Glomerular endothelial cell (primary cell): ENCODE measurements around the gene RASL10A. TPM values are rescaled to one million over a fixed set of nuclear protein-coding genes. Genes with fewer than 3 reads are reported as not detected.

ENCODE experiments used
- DNase-seq: peaks from one replicate; pipeline ENCODE4 v3.0.0-alpha.2; 2011; ENCODE audit warnings: low read depth, low spot score; ENCODE audit errors: extremely low read depth
- total RNA-seq: library from RNA; depleted of rRNA; stranded (reverse); fragments of >200 nt; gene quantifications from 2 replicates; pipeline ENCODE4 v1.2.3, GENCODE V29; 2015

The RASL10A gene
- total RNA-seq, 1 donor from 2014 or later, result 0.93 TPM

DNA sequence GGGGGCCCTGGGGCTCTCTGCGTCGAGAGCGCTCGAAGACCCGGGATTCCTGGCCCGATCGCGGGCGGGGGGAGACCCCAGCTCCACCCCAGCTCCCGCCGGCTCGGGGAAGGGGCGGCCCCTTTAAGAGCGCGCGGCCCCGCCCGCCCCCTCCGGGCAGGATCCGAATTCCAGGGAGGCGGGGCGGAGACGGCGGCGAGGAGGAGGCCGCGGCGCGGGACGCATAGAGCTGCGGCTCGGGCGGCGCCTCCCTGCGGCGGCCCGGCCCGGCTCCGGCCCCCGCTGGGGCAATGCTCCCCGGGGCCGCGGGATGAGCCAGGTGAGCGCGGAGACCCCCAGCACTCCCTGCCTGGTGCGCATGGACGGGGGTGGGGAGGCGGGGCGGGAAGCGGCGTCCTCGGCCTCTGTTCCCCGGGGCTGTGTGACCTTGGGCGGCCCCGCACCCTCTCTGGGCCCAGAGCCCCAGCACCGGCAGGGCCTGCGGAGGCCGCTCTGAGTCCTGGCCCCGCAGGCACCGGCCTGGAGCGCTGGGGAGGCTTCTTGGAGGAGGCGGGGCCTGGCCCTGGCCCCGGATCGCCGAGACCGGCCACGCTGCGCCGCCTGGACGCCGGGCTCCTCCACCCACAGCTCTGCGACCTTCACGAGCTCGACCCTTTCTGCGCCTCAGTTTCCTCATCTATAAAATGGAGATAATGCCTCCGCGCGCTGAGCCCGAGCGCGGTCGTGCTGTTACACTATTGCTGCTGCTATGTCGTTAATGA, 8.5 kb downstream of the RASL10A start:
- DNase-seq, result no peak

DNA sequence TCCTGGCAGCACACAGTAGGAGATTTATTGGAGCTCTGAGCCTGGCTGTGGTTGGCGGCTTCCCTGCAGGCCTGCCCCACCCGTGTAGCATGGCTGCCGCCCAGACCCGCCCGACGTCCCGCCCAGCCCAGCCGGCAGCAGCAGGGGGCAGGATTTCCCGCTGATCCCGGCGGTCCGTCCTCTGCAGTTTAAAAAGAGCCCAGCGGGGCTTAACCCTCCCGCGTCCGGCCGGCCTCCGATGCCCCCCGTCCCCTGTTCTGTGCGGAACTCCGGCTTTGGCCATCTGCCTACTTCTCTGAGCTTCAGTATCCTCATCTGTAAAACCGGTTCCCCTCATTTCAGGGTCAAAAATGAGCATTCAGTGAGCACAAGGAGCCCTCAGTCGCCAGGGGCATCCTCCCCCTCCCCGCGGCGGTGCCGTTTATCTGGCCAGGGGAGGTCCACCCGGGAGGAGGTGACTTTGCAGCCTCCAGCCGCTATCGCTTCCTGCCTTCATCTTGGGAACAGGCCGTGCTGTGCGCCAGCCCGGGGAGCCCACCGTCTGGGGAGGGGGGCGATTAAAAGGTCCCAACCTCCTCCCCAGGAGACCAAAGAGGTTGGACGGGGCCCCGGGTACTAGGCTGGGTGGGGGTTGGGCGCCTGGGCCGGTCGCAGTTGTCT, 9.2 kb downstream of the RASL10A start, which contains the start of gene GAS2L1:
Gene GAS2L1 (plus strand): TSS at position 476 of the 660 bp plus-strand sequence. CDS start 1,456 bp downstream, outside the sequence.
- no peak for DNase-seq

- no peak for DNase-seq
Observed at GRCh38 chr22:29305836-29306174, 9.7 kb downstream of the RASL10A start.

DNA sequence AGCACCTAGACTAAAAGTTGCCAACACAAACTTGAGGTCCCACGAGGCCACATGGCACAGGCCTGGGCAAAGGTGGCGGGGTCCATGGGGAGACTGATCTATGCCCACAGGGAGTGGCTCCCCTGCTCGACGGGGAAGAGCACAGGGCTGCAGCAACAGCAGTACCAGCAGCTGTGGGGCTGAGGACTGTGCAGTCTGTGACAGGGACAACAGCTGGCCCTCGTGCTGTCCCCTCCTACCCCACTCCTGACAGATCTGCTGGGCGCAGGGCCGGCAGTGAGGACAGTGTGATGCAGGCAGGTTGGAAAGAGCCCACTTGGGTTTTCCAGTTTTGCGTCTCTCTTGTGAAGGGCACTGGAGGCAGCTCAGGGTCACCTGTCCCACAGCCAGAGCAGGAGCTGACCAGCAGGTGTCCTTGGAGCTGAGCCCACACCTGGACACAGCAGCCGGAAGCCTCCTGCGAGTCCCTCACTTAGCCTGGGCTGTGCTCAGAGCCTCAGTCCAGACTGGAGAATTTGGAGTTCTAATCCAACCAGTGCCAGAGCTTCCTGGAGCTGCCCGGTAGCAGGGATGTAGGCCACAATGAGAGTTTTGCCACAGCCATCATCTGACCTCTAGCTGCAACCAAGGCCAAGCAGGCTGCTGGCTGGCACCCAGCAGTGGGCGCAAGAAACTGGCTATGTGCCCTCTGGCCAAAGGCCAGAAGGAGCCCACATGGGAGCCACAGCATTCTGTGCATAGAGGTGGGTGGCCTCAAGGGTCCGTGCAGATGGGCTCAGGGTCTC, 12.6 kb downstream of the RASL10A start:
- DNase-seq, result no peak

GRCh38 chr22:29302402-29302680, 13.2 kb downstream of the RASL10A start:
- no peak for DNase-seq

DNA sequence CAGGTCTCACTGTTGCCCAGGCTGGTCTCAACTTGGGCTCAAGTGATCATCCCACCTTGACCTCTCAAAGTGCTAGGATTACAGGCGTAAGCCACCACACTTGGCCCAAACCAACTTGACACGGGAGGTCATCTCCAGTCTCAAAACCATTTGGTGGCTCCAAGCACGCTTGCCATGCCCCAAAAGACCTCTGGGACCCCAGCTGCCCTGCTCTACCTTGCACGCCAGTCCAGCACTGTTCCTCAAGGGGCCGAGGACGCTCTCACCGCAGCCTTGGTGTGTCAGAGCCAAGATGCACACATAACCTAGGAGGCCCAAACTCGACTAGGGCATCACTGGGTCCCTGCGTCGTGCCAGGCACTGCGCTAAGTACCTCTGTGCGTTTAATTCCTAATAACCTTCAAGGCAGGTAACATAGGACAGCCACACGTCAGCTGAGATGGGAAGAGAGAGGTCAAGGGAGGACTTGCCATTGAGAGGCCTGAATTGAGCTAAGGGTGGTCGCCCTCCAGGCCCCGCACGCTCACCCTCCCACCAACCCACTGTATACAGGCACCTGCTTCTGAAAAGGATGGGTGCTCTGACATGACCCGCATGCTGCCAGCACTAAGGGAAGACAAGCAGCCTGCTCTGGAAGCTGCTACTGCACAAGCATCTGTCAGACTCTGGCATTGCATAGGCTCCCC, 13.6 kb downstream of the RASL10A start:
- no peak for DNase-seq

DNA sequence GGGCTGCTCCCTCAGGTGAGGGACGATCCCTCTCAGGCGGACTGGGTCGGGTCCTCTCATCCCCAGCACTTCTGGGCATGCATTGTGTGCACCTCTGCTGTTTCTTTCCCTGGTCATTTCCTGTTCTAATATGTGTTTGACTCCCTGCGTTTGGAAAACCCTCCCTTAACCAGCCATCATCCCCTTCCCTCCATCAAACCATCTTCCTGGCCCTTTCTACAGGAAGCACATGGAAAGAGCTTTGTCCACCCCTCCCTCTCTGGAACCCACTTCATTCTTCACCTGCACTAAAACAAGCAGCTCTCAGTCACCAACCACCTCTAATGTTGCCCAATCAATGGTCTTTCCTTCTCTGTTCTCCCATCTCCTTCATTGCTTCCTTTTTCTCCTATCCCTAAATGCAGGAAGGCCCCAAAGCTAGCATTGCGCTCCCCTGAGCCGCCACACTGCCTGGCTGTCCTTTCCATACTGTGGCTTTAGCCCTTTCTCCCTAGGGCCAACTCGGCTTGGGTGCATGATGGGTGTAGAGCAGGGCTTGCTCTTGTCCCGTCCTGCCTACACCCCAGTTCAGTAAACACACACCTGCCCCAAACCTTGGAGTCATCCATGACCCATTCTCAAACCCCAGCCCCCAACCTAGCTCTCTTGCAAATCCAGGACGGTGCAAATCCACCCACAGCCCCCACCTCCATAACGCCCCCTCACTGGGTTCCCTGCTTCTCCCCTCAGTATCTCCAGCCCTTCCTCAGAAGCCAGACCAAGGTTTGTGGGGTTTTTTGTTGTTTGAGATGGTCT, 14.5 kb downstream of the RASL10A start:
- DNase-seq, result no peak

GRCh38 chr22:29300467-29300806, 15.1 kb downstream of the RASL10A start:
- DNase-seq, result no peak

DNA sequence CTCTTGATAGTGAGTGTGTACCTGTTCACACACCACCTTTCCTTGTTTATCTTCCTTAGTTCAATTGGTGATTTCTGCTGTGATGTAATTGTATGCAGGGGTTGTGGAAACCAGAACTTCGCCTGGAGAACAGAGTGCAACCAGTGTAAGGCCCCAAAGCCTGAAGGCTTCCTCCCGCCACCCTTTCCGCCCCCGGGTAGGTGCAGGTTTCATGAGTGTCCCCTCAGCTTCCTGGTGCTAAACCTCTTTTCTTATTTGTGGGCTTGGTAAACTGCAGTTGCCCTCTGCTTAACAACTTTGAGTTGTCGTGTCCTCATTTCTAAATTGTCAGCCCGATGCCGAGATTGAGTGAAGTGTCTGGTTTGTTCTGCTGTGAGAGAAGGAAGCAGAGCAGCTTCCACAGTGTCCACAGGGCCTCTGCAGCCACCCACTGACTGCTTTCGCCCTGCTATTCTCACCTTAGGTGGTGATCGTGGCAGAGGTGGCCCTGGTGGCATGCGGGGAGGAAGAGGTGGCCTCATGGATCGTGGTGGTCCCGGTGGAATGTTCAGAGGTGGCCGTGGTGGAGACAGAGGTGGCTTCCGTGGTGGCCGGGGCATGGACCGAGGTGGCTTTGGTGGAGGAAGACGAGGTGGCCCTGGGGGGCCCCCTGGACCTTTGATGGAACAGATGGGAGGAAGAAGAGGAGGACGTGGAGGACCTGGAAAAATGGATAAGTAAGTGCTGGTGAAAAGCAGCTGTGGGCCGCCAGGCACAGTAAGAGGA, 16.2 kb downstream of the RASL10A start:
- no peak for DNase-seq

DNA sequence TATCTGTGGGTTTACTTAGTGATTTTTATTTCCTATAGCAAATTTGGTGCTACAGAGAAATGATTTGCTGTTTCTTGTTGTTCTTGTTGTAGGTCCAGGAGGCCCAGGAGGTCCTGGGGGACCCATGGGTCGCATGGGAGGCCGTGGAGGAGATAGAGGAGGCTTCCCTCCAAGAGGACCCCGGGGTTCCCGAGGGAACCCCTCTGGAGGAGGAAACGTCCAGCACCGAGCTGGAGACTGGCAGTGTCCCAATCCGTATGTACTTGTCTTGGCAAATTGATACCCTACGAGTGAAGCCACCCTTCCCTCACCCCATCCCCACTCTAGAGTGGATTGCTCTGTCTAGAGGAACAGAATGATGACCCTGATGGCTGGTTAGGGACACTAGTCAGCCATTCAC, 16.9 kb downstream of the RASL10A start:
- no peak for DNase-seq

DNA sequence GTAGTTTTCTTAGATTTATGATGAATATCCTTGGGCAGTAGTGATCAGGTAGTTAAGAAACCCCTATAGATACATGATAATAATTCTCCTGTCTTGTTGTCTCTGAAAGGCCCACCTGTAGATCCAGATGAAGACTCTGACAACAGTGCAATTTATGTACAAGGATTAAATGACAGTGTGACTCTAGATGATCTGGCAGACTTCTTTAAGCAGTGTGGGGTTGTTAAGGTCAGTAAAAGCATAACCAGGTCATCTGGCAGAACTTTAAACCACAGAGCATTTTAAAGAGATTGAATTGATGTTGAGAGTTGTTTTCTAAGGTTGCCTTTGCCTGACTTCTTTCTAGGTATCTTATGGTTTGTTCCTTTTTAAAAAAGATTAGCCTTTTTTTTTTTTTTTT, 23.1 kb downstream of the RASL10A start:
- DNase-seq, result no peak

DNA sequence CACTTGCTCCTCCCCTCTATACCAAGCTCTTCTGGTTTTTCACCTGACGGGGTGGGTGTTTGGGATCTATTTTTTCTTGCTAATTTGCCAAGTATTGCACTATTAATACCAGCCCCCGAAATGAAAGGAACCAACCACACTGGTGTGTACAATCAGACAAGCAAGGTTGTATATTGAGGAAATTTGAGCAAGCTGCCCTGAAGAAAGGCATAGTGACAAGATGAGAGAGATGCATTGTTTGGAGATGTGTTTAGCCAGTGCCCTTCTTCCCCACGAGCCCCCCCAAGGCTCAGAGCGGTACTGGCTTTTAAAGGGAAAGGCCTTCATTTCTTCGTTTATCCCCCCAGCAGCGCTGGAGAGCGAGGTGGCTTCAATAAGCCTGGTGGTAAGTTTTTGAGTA, 24.3 kb downstream of the RASL10A start:
- DNase-seq, result no peak

GRCh38 chr22:29290061-29290460, 25.4 kb downstream of the RASL10A start:
- DNase-seq, result no peak

- no peak for DNase-seq
Observed at GRCh38 chr22:29288837-29289236, 26.7 kb downstream of the RASL10A start.

GRCh38 chr22:29284196-29284595, 31.3 kb downstream of the RASL10A start:
- no peak for DNase-seq

- DNase-seq, result no peak
Observed at GRCh38 chr22:29277927-29278326, 37.6 kb downstream of the RASL10A start.

- DNase-seq, result no peak
Observed at GRCh38 chr22:29275819-29276565, 39.5 kb downstream of the RASL10A start.

DNA sequence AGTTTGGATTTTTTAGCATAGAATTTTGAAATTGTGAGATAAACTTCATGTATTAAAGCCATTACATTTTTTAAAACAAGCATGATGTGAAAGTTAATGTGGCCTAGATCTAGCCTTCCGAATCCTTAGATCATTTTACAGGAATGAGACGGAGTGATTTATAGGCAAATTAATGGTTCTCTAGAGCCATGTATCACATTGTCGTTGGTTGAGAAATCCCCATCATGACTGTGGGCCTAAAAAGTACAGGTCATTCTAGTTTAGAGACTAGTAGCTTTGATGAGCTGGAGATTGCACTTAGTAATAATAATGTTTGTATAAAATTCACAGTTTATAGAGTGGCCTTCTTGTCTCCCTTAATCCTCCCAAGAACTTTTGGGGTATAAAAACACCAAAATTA, 40.3 kb downstream of the RASL10A start:
- no peak for DNase-seq

GRCh38 chr22:29272624-29273023, 42.9 kb downstream of the RASL10A start:
- DNase-seq, result no peak
